ENCODE results near the gene SLC13A5.

SLC13A5 gene

DNA sequence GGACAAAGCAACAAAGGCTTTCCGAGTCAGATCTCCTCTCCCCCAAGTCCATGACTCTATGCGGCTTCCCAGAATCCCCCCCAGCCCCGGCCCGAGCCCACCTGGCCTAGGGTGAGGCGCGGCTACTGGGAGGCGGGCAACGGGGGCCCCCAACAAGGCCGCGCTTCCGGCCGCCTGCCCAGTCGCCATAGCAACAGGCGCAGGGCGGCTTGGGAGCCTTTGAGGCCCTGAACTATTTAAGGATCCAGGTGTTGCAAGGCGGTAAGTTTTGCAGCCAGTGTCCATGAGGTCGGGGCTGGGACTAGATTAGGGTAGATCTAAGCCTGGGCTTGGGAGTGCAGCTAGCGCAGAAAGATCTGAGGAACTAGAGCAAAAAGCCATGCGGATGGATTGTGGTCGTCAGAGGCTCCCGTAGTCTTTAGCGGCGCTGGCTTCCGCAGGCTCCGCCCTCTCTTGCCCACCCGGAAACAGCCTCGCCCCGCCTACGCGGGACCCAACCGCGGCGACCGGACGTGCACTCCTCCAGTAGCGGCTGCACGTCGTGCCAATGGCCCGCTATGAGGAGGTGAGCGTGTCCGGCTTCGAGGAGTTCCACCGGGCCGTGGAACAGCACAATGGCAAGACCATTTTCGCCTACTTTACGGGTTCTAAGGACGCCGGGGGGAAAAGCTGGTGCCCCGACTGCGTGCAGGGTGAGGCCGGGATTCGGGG lies 72.5 kb downstream of the SLC13A5 start, which contains the start of the genes KIAA0753 and TXNDC17:
KIAA0753 (minus strand) TSS at position 176 of the 711 bp plus-strand sequence. CDS start 5,608 bp downstream, outside the sequence.
TXNDC17 (plus strand) TSS at position 525 of the 711 bp plus-strand sequence; CDS start at position 548, 23 bp downstream.
- in situ Hi-C loops (cut with HindIII; ENCODE audit: low sequenced_read_pairs), result no loop called here

DNA sequence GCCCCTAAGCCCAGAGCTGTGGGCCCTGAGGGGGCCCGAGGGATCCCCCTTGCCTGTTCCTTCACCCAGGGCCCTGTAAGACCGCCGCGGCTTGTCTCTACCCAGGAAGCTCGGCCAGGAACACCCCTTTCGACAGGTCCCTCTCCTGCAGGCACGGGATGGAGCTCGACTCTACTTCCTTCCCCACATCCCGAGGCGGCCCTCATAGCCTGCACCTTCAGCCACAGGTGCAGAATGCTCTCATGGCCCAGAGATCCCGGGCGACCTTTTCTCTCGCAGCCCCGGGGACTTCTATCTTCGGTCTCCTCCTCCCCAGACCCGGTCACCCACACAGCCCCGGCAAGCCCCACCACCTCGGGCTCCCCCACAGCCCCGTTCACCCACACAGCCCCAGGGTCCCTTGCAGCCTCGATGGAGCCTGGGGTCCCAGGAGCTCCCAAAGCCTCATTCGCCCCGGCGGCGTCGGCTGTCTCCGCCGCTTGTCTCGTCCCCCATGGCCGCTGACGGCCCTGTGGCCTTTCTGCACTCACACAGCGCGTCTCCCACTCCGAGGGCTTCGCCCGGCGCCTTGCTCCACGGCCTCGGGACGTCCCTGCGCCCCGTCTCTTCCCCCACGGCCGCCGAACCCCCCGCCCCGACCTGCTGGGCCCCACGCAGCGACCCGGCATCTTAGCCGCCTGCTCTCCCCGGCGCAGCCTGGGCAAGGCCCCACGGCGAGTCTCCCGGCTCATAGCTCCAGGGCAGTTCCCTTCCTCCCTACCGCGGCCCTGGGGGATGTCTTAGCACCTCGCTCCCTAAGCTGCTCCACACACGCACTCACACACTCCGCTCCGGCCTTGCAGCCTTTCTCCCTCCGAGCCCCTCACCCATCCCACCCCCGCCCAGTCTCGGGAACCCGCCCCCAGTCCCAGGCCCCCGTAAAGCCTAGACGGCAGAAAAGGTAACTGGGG lies 73.3 kb downstream of the SLC13A5 start:
- in situ Hi-C loops (cut with HindIII; ENCODE audit: low sequenced_read_pairs), result no loop called here

DNA sequence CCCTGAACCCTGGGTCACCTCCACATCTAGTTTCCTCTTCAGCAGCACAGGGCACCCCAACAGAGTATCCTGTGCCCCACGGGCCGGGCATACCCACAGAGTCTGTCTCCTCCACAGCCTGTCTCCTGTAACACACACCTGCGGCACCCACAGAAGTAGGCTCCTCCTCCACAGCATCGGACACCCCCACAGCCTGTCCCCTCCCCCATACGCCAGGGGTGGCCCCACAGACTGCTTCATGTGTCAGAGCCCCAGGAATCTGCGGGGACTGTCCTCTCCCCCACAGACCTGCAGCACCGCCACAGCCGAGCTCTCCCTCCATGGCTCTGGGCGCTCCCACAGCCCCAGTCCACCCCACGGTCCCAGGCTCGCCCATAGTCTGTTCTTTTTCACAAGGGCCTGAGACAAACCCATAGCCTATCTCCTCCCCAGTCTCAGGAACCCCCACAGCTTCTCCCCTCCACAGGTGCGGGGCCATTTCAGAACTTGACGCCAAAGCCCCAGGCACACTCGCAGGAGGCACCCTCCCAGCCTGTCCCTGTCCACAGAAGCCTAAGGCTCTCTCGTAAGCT lies 74.1 kb downstream of the SLC13A5 start:
- in situ Hi-C loops (cut with HindIII; ENCODE audit: low sequenced_read_pairs), result no loop called here

DNA sequence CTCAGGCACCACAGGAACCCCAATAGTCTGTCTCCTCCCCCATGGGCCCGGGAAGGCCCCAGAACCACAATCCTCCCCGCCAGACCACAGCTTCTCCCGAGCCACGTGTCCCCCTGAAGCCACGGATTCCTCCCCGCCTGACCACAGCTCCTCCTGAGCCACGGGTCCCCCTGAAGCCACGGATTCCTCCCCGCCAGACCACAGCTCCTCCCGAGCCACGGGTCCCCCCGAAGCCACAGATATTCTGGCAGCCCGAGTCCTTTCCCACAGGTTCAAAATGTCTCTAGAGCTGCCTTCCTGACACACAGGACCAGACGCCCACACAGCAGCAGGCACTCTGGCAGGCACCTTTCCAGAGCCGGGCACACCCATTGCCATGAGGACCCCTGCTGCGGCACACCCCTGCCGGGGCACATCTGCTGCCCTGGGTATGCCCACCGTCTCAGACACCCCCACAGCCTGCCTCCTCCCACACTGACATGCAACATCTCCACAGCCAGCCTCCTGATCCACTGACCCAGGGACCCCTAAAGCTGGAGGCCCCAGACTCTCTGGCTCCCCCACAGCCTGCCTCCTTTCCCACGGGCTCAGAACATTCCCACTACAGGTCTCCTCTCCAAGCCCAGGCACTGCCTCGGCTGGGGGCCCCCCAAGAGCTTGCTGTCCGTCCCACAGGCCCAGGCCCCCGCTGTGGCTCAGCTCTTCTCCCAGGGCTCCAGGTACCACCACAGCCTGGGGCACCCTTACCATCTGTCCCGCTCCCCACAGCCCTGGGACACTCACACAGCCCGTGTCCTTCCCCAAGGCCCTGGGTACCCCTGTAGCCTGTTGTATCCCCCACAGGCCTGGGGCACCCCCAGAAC lies 74.9 kb downstream of the SLC13A5 start:
- in situ Hi-C loops (cut with HindIII; ENCODE audit: low sequenced_read_pairs), result no loop called here

DNA sequence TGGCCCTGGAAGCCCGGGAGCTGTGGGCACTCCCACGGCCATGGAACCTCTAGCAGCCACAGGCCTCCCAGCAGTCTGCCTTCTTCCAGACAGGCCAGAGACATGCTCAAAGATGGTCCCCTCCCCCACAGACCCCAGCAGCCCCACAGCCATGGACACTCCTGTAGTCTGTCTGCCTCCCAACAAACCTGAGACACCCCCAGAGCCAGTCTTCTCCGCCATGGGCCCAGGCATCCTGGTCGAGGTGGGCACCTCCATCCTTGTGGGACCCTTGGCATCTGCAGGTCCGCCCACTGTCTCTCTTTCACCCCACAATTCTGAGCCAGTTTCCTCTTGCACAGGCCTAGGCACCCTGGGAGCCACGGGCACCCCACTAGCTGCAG lies 75.7 kb downstream of the SLC13A5 start:
- in situ Hi-C loops (cut with HindIII; ENCODE audit: low sequenced_read_pairs), result no loop called here

DNA sequence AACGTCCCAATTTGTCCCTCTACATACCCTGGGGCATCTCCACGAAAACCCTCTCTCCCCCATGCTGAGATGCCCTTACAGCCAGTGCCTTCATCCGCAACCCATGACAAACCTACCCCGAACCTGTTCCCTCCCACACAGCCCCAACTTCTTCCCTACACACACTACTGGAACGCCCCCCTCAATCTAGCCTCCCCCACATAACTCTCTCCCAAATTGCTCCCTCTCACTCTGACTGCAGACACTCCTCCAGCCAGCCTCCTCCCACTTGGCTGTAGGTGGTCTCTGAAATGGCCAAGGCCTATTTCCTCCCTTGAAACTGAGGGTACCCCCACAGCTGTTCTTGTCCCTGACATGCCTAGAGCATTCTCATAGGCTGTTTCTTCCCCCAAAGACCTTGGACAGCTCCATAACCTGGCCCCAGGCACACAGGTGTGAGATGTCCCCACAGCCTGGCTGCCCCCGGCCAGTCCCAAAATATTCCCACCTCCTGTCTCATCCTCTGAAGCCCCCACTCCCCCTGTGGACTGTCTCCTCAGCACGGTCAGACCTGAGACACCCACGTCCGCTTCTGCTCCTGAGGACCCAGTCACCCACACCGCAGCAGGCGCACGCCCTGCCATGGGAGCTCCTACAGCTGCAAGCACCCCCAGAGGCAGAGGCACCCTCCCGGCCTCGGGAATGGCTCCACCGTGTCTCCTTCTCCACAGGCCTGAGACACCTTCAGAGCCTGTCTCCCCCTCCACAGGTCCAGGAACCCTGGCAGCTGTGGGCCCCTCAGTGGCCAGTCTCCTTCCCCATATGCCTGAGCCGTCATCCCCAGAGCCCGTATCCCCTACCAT lies 76.3 kb downstream of the SLC13A5 start:
- in situ Hi-C loops (cut with HindIII; ENCODE audit: low sequenced_read_pairs), result no loop called here

DNA sequence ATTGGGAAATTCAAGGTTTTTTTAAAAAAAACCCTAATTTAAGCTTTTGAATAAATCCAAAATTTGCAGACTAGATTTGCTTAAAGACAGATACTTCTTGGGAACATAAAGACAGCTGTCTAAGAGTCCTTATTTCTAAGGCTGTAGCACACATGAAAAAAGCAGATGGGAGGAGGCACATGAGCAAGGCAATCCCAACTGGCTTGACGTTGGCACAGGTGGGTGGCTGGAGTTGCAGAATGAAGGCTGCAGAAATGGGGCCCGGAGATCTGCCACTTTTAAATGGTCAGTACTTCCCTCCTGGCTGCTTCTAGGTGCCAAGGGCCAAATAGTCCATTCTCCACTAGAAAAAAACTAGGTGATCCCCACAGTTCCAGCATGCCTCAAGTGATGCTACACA lies 77.1 kb downstream of the SLC13A5 start:
- in situ Hi-C loops (cut with HindIII; ENCODE audit: low sequenced_read_pairs), result no loop called here
